Activated naive CD4-positive, alpha-beta T cell treated with anti-CD3 and anti-CD28 coated beads, Interleukin-2, amount 50 U/mL, for 72 hours (primary cell): ENCODE results near the gene UGT1A10. TPM values are rescaled to one million over a fixed set of nuclear protein-coding genes. Genes with fewer than 3 reads are reported as not detected.
A peak's percentile ranks its signal among the peaks of the same experiment; 100 is the strongest.

Source experiments
- ATAC-seq, 2 donors: fragments of 150-1000 bp; cut with Tn5 transposase; 2 replicates each; pipeline ENCODE4 v1.10.0; 2021; ENCODE audit warnings: mild to moderate bottlenecking in 2 of 2, moderate library complexity in 2 of 2
- DNase-seq, 2 donors: peaks; one replicate each; pipeline ENCODE4 v3.0.0; 2021 to 2022; ENCODE audit warnings: low spot score in 2 of 2
- H3K27ac Mint-ChIP-seq, 2 donors: one replicate each; pipeline ENCODE4 v1.8.0; 2022; ENCODE audit warnings: mild to moderate bottlenecking in 2 of 2, mixed read lengths in 2 of 2
- H3K36me3 Mint-ChIP-seq, 2 donors: one replicate each; pipeline ENCODE4 v1.8.0; 2022; ENCODE audit warnings: mixed read lengths in 2 of 2
- H3K9me3 Mint-ChIP-seq, 2 donors: one replicate each; pipeline ENCODE4 v1.8.0; 2022; ENCODE audit warnings: mixed read lengths in 2 of 2
- total RNA-seq, 2 donors: library from RNA; stranded (reverse); gene quantifications; one replicate each; pipeline ENCODE4 v1.2.3, GENCODE V29; 2022

The UGT1A10 gene
- total RNA-seq, 2 donors from 2014 or later: not detected

- ATAC-seq: no peak
- H3K36me3 Mint-ChIP-seq: peaks cover 12 to 20% of the 10 kb centered on the region in 2 donors
- no peak overlapping the region for H3K27ac Mint-ChIP-seq
- H3K9me3 Mint-ChIP-seq: peaks cover 12% of the 10 kb centered on the region in 2 donors
- no peak for DNase-seq
These were observed 135.9 kb downstream of the UGT1A10 start for GRCh38 chr2:233772153-233772552.

GRCh38 chr2:233772583-233772982 lies 136.3 kb downstream of the UGT1A10 start:
- ATAC-seq (no peak), DNase-seq (no peak)
- Mint-ChIP-seq H3K36me3 (peaks cover 14 to 22% of the 10 kb centered on the region in 2 donors), H3K27ac (no peak overlapping the region), H3K9me3 (peaks cover 12% of the 10 kb centered on the region in 2 donors)

DNA sequence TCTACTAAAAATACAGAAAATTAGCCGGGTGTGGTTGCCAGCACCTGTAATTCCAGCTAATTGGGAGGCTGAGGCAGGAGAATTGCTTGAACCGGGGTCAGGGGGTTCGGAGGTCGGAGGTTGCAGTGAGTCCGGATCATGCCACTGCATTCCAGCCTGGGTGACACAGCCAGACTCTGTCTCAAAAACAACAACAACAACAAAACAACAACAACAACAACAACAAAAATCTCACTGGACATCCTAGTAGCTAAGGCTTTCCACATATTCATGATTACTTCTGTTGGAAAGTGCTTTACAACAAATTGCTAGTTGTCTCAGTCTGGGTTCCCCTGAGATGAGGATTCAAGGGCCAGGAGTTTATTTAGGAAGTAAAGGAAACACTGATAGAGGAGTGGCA lies 137.6 kb downstream of the UGT1A10 start:
- DNase-seq (no peak), ATAC-seq (no peak)
- peaks cover 19 to 22% of the 10 kb centered on the region in 2 donors for H3K36me3 Mint-ChIP-seq
- H3K27ac Mint-ChIP-seq: no peak overlapping the region
- peaks cover 12% of the 10 kb centered on the region in 2 donors for H3K9me3 Mint-ChIP-seq

GRCh38 chr2:233775414-233775813 lies 139.2 kb downstream of the UGT1A10 start:
- ATAC-seq: no peak
- Mint-ChIP-seq H3K9me3 (peaks cover 12 to 17% of the 10 kb centered on the region in 2 donors), H3K36me3 (peaks cover 19 to 22% of the 10 kb centered on the region in 2 donors), H3K27ac (no peak overlapping the region)
- no peak for DNase-seq

DNA sequence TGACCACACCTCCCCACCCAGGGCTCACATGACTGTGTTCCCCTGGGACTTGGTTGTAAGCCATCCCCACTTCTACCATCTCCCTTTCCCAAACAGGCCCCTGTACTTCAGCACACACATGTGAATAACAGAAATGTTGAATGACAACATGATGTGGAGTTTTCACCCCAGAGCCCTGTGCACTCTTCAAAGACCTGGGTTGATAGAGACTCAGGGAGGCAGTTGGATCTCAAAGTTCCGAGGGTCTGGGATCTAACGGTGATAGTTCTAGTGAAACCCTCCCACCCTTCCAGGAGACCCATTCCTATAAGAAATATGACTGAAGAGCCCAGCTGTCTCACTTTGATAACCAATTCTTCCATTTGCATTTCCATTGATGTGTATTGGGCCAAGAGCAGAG lies 141.8 kb downstream of the UGT1A10 start, which contains the start of gene MROH2A:
Gene MROH2A, plus strand, starts transcription at position 301 of the 400 bp plus-strand sequence. CDS start 1,029 bp downstream, outside the sequence.
- DNase-seq (no peak), ATAC-seq (no peak)
- H3K27ac Mint-ChIP-seq: no peak within 1 kb of the TSS
- peaks cover 19 to 22% of the 10 kb centered on the region in 2 donors for H3K36me3 Mint-ChIP-seq
- peaks cover 12 to 17% of the 10 kb centered on the region in 2 donors for H3K9me3 Mint-ChIP-seq

DNA sequence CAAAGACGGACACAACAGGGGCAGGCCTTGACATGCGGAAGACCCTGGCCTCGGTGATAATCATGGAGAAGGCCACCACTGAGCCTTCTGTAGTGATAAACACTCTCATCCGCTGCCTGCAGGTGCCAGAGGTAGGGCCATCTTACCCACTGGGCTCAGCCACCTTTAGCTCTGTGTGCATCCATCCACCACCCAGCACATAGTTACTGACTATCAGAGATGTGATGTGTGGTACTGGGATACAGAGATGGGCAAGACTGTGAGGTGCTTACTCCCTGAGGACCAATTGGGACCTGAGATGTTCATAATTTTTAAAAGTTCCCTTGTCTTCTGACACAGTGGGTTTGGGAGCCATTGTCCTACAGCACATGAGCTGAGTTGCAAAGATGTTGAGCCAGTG lies 143.5 kb downstream of the UGT1A10 start:
- Mint-ChIP-seq H3K9me3 (peaks cover 12 to 17% of the 10 kb centered on the region in 2 donors), H3K36me3 (peaks cover 19 to 22% of the 10 kb centered on the region in 2 donors), H3K27ac (no peak overlapping the region)
- ATAC-seq (no peak), DNase-seq (no peak)

DNA sequence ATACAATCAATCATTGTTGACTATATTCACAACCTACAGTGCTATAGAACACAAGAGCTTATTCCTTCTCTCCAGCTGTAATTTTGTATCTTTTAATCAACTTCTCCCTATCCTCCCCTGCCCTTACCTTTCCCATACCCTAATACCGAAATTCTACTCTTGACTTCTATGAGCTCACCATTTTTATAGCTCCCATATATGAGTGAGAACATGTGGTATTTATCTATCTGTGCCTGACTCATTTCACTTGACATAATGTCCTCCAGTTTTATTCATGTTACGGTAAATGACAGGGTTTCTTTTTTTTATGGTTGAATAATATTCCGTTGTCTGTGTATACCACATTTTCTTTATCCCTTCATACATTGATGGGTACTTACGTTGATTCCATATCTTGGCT lies 144.5 kb downstream of the UGT1A10 start:
- DNase-seq (no peak), ATAC-seq (no peak)
- Mint-ChIP-seq H3K36me3 (peaks cover 14 to 16% of the 10 kb centered on the region in 2 donors), H3K9me3 (peaks cover 8 to 11% of the 10 kb centered on the region in 2 donors), H3K27ac (no peak overlapping the region)

DNA sequence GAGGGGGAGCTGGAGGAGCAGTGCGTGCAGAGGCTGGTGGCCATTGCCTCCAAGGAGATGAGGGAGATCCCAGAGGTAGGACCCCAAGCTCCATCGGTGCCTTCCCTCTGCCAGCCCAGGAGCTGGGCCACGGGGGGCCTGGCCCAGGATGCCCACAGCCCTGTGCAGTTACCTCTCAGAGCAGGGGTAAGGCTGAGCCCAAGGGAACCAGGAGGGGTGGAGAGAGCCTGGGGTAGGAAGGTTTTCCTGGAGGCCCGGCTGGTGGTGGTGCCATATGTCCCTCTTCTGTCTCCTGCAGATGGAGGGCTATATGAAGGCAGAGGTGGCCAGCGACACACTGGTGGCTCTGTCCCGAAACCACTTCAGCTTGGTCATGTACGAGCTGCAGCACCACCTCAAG lies 153.3 kb downstream of the UGT1A10 start:
- DNase-seq (no peak), ATAC-seq (no peak)
- no peak overlapping the region for H3K27ac Mint-ChIP-seq
- H3K36me3 Mint-ChIP-seq: peaks cover 0 to 8% of the 10 kb centered on the region in 2 donors
- H3K9me3 Mint-ChIP-seq: peaks cover 0 to 7% of the 10 kb centered on the region in 2 donors

DNA sequence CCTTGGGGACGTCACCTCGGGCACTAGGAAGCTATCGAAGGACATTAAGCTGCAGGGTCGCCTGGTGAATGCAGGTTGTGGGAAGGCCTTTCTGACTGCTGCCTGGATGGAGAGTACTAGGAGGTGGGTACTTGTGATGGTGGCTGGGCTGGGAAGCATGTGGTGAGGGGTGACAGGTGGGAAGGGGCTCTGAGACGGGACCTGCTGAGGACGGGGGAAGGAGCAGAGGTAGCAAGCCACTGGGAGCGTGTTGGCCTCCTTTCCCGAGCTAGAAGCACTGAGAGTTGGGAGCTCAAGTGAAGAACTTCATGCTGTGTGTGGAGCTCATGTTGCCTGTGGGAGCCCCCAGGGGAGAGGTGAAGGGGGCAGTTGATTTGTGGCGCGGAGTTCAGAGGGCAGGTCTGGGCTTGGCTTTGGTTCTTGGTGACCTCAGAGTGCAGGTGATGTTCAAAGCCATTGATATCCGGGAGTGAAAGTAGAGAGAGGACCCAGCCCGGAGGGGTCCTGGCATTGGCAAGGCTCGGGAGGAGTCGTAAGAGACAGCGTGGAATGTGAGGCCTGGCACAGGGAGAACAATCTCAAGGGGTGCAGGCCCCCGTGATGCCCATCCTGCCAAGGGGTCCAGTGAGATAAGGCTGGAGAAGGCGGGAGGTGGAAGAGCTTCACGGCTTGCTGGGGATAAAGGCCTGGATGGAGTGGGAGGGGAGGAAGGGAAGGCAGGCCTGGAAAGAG lies 155.1 kb downstream of the UGT1A10 start:
- ATAC-seq (no peak), DNase-seq (no peak)
- no peak overlapping the region for H3K27ac Mint-ChIP-seq
- peaks cover 0 to 2% of the 10 kb centered on the region in 2 donors for H3K9me3 Mint-ChIP-seq
- peaks cover 0 to 2% of the 10 kb centered on the region in 2 donors for H3K36me3 Mint-ChIP-seq

GRCh38 chr2:233791883-233792329 lies 155.7 kb downstream of the UGT1A10 start:
- Mint-ChIP-seq H3K27ac (no peak overlapping the region), H3K9me3 (no peaks in the 10 kb centered on the region), H3K36me3 (no peaks in the 10 kb centered on the region)
- ATAC-seq (no peak), DNase-seq (no peak)

GRCh38 chr2:233792720-233793119 lies 156.5 kb downstream of the UGT1A10 start:
- H3K36me3 Mint-ChIP-seq: no peaks in the 10 kb centered on the region
- no peaks in the 10 kb centered on the region for H3K9me3 Mint-ChIP-seq
- DNase-seq (no peak), ATAC-seq (no peak)
- H3K27ac Mint-ChIP-seq: no peak overlapping the region

GRCh38 chr2:233793465-233794127 lies 157.3 kb downstream of the UGT1A10 start:
- DNase-seq (no peak), ATAC-seq (no peak)
- Mint-ChIP-seq H3K9me3 (no peaks in the 10 kb centered on the region), H3K36me3 (no peaks in the 10 kb centered on the region), H3K27ac (no peak overlapping the region)

DNA sequence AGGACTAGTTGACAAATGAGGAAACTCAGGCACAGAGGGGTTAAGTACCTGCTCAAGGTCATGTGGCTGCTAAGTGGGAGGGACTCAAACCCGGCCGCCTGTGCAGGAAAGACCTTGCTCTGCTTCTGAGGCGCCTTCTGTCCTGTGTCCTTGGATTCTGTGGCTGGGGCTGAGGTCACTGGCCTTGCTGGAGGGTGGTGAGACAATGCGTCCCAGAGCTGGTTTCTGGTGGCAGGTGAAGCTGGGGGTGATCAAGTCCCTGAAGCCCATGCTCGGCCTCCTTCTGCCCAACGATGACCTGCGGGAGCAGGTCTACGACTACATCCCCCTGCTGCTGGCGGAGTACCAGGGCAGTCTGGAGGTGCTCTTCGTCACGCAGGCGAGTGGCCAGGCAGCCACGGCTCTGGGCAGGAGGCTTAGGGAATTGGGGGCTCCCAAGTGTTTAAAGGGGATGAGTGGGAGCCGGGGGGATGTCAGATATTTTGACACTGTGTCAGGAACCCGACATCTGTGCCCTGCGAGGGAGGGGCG lies 157.9 kb downstream of the UGT1A10 start:
- H3K27ac Mint-ChIP-seq: no peak overlapping the region
- no peaks in the 10 kb centered on the region for H3K9me3 Mint-ChIP-seq
- ATAC-seq: no peak
- DNase-seq: no peak
- H3K36me3 Mint-ChIP-seq: no peaks in the 10 kb centered on the region

- Mint-ChIP-seq H3K9me3 (no peaks in the 10 kb centered on the region), H3K27ac (no peak overlapping the region), H3K36me3 (no peaks in the 10 kb centered on the region)
- ATAC-seq (no peak), DNase-seq (peak in 1 of 2 donors; percentile 43)
These were observed 159.5 kb downstream of the UGT1A10 start for GRCh38 chr2:233795735-233796171.

DNA sequence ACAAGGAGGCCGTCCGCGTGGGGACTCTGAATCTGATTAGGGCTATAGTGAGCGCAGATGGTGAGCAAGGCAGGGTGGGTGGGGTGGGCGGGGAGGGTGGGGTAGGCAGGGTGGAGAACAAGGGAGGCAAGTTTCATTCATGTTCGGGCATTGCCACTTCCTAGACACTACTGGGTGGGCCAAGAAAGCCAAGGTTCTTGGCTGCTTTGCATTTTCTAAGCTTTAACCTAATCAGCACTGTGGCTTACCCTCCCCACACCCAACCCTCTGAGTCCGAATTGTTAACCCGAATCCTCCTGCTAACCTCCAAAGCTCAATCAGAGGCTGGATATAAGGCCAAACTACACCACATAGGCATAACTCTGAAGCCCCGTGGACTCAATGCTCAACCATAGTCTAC lies 160.0 kb downstream of the UGT1A10 start:
- Mint-ChIP-seq H3K36me3 (no peaks in the 10 kb centered on the region), H3K9me3 (no peaks in the 10 kb centered on the region), H3K27ac (no peak overlapping the region)
- DNase-seq (no peak), ATAC-seq (no peak)

GRCh38 chr2:233798335-233799086 lies 162.3 kb downstream of the UGT1A10 start:
- no peak for ATAC-seq
- Mint-ChIP-seq H3K9me3 (no peaks in the 10 kb centered on the region), H3K36me3 (no peaks in the 10 kb centered on the region), H3K27ac (no peak overlapping the region)
- peak in 1 of 2 donors; percentile 45 for DNase-seq
